Activated T-helper 1 cell treated with anti-CD3 and anti-CD28 coated beads, Interleukin-12 subunit alpha, Interleukin-12 subunit beta, Interleukin-2, Interleukin-4 antibody, amounts not matched to agents 30 ng/mL and 10 ng/mL and 1 ng/mL, durations not matched to agents 14 hours and 24 hours and 36 hours (primary cell): ENCODE results near the gene MAP3K5. TPM values are rescaled to one million over a fixed set of nuclear protein-coding genes. Genes with fewer than 3 reads are reported as not detected.

Experiments
- DNase-seq: peaks from one replicate; pipeline ENCODE4 v3.0.0; 2021; ENCODE audit warnings: low spot score
- H3K27ac Mint-ChIP-seq: one replicate; pipeline ENCODE4 v1.8.0; 2021; ENCODE audit warnings: mild to moderate bottlenecking, mixed read lengths
- H3K27me3 Mint-ChIP-seq: one replicate; pipeline ENCODE4 v1.8.0; 2022; ENCODE audit warnings: mild to moderate bottlenecking, moderate library complexity, mixed read lengths; ENCODE audit not compliant: insufficient read depth
- H3K36me3 Mint-ChIP-seq: one replicate; pipeline ENCODE4 v1.8.0; 2021; ENCODE audit warnings: low read depth, mixed read lengths
- H3K4me1 Mint-ChIP-seq: one replicate; pipeline ENCODE4 v1.8.0; 2021; ENCODE audit warnings: low read depth, mixed read lengths
- H3K4me3 Mint-ChIP-seq: one replicate; pipeline ENCODE4 v1.8.0; 2021; ENCODE audit warnings: mild to moderate bottlenecking, moderate library complexity, mixed read lengths
- H3K9me3 Mint-ChIP-seq: one replicate; pipeline ENCODE4 v1.8.0; 2021; ENCODE audit warnings: mixed read lengths
- intact Hi-C: fragments of 100-400 bp; cut with micrococcal nuclease; formaldehyde crosslinking; loops from one replicate; pipeline ENCODE4 v1.15.1; 2024
- total RNA-seq: library from RNA; stranded (reverse); gene quantifications from 2 replicates; pipeline ENCODE4 v1.2.3, GENCODE V29; 2022

Gene MAP3K5
- total RNA-seq, 1 donor from 2014 or later: 12.2 TPM

DNA sequence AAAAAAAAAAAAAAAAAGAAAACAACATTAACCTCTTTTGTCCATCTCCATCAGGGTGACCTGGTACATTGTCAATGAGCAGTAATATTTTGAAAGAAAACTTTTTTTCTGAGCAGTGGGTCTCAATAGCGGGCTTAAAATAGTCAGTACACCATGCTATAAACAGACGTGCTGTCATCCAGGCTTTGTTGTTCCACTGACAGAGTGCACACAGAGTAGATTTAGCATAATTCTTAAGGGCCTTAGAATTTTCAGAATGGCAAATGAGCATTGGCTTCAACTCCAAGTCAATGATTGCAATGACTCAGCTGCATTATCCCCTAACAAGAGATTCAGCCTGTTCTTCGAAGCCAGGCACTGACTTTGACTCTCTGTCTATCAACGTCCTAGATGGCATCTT, 277.7 kb downstream of the MAP3K5 start:
- intact Hi-C loops: no loop called here
- no peaks in the 10 kb centered on the region for H3K9me3 Mint-ChIP-seq
- no peak for DNase-seq
- H3K36me3 Mint-ChIP-seq: no peaks in the 10 kb centered on the region
- H3K27me3 Mint-ChIP-seq: no peaks in the 10 kb centered on the region
- no peak overlapping the region for H3K4me3 Mint-ChIP-seq
- H3K27ac Mint-ChIP-seq: no peak overlapping the region
- H3K4me1 Mint-ChIP-seq: peaks cover 23% of the 10 kb centered on the region

DNA sequence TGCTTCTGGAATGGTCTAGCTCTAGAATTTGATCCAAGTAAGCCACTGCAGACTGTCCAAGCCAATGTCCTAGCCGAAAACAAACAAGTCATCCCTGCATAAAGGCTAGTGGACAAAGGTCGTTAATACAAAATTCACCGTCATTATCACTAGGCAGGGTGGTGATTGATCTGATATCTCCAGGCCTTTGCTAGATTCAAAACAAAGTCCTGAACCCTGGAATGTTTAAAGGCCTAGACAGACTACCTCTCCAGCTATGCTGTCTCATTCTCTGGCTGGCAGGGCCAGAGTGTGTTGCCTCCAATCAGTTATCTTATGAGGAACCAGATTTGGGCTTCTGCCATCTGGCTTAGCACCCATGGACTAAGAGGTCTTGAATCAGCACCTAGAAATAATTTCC, 280.4 kb downstream of the MAP3K5 start:
- Mint-ChIP-seq H3K36me3 (no peaks in the 10 kb centered on the region), H3K4me3 (no peak overlapping the region), H3K27me3 (no peaks in the 10 kb centered on the region), H3K4me1 (peaks cover 23% of the 10 kb centered on the region), H3K27ac (no peak overlapping the region), H3K9me3 (no peaks in the 10 kb centered on the region)
- DNase-seq: no peak
- intact Hi-C loops: loop anchor here (2.0 kb wide), 1 partner anchor 81 kb away; no protein-coding TSS in a partner anchor

DNA sequence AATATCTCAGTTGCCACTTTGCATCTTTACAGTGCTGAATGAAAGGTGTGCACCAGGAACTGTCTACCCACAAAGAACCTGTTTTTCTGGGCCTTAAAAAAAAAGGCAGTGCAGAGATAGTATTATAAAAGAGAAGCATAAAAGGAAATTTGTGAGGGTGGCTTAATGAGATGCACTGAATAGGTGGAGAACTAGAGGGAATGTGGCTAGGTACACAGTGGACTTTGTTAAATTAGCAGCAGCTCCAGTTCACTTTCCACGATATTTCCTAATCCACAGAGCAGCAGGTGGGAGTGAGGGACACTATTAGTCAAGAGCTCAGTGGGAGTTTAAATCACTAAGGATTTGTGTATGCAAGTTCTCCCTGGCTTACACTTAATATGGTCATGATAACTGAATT, 280.9 kb downstream of the MAP3K5 start:
- Mint-ChIP-seq H3K4me1 (peaks cover 23% of the 10 kb centered on the region), H3K9me3 (no peaks in the 10 kb centered on the region), H3K27me3 (no peaks in the 10 kb centered on the region), H3K36me3 (no peaks in the 10 kb centered on the region), H3K27ac (no peak overlapping the region), H3K4me3 (no peak overlapping the region)
- DNase-seq: no peak
- intact Hi-C loops: loop anchor here (2.0 kb wide), 1 partner anchor 81 kb away; no protein-coding TSS in a partner anchor

DNA sequence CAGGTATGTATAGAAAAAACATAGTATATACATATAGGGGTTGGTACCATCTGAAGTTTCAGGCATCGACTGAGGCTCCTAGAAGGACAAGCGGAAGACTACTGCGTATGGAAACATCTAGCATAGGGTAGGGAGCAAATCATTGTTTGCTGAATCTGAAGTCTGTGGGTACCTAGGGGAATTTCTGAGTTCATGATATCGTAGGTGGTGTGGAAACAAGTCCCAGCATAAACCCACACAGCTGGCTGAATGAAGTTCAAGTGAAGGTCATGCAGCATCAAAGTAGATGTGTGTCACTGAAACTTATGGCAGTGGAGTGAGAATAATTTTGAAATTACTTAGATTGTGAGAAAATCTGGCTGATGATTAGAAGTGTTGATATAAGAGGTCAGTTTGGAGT, 281.5 kb downstream of the MAP3K5 start:
- Mint-ChIP-seq H3K36me3 (no peaks in the 10 kb centered on the region), H3K4me3 (no peak overlapping the region), H3K9me3 (no peaks in the 10 kb centered on the region), H3K27me3 (no peaks in the 10 kb centered on the region), H3K27ac (peak overlapping the region; percentile 59), H3K4me1 (peaks cover 23% of the 10 kb centered on the region)
- DNase-seq: no peak
- intact Hi-C loops: loop anchor here (2.0 kb wide), 1 partner anchor 82 kb away; no protein-coding TSS in a partner anchor

DNA sequence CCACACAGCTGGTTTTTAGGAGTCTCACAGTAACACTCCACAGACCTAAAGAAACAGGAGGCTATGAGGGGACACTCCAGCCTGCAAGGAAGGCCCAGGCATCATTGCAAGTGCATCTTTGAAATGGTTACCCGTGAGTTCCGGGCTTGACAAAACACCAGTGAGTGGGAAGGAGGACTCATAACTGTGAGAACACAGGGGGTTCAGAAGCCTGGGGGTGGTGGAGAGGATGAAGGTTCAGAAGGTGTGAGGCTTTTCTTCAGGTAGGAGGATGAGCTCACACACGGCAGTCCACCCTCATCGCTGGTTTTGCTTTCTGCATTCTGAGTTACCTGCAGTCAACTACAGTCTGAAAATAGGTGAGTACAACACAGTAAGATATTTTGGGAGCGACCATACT, 282.0 kb downstream of the MAP3K5 start:
- H3K4me1 Mint-ChIP-seq: peaks cover 23% of the 10 kb centered on the region
- H3K27ac Mint-ChIP-seq: peak overlapping the region; percentile 88
- H3K27me3 Mint-ChIP-seq: no peaks in the 10 kb centered on the region
- DNase-seq: no peak
- intact Hi-C loops: loop anchor here (2.0 kb wide), 1 partner anchor 83 kb away; no protein-coding TSS in a partner anchor
- peak overlapping the region; percentile 10 for H3K4me3 Mint-ChIP-seq
- no peaks in the 10 kb centered on the region for H3K36me3 Mint-ChIP-seq
- no peaks in the 10 kb centered on the region for H3K9me3 Mint-ChIP-seq

DNA sequence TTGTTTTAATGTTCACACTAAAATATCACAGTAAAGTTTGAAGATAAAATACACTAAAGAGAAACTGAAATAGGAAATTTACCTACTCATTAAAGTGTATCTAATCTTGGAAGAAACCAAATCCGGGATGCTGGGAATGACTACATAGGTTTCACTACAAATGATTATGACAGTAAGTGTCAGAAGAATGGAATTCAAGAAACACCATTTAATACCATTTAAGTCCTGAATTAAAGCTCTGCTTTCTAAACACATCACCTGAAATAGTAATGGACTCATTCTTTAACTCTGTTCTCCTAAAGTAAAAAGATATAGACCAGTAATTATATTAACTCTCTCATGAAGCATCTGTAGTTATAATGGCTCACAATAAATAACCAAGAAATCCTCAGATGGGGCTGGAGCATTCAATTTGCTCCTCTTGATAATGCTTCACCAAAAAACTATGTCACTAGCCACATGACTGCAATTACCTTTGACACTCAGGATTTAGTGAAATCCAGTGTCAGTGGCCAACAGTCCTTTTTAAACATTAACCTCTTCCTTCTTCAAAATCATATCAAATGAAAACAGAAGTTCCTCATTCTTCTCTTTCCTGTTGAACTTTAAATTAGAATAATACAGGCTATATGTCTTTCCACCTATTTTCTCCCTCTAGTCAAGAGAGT, 283.4 kb downstream of the MAP3K5 start:
- Mint-ChIP-seq H3K4me1 (peaks cover 23% of the 10 kb centered on the region), H3K27me3 (no peaks in the 10 kb centered on the region), H3K4me3 (no peak overlapping the region), H3K9me3 (no peaks in the 10 kb centered on the region), H3K27ac (no peak overlapping the region), H3K36me3 (no peaks in the 10 kb centered on the region)
- intact Hi-C loops: no loop called here
- no peak for DNase-seq

Other genes starting within 250 kb of the MAP3K5 start
- gene MAP7, start 242.1 kb downstream of the MAP3K5 start, total RNA-seq: 1.7 and 2.3 TPM in 2 replicates
- 3.7 and 4.2 TPM in 2 replicates for gene PEX7, start 30.1 kb upstream of the MAP3K5 start, total RNA-seq
- gene SLC35D3, start 129.8 kb upstream of the MAP3K5 start, total RNA-seq: not detected in 2 replicates